C4-2B (cell line): ENCODE data around the gene ERBB4.

Source experiments
- CTCF ChIP-seq: fragments of 450-650 bp; conservative IDR thresholded peaks from 2 replicates; pipeline ENCODE4 v1.5.1; 2017; ENCODE audit warnings: mild to moderate bottlenecking
- ZFX ChIP-seq: fragments of 450-650 bp; IDR thresholded peaks from 2 replicates; pipeline ENCODE4 v1.6.1; 2017

DNA sequence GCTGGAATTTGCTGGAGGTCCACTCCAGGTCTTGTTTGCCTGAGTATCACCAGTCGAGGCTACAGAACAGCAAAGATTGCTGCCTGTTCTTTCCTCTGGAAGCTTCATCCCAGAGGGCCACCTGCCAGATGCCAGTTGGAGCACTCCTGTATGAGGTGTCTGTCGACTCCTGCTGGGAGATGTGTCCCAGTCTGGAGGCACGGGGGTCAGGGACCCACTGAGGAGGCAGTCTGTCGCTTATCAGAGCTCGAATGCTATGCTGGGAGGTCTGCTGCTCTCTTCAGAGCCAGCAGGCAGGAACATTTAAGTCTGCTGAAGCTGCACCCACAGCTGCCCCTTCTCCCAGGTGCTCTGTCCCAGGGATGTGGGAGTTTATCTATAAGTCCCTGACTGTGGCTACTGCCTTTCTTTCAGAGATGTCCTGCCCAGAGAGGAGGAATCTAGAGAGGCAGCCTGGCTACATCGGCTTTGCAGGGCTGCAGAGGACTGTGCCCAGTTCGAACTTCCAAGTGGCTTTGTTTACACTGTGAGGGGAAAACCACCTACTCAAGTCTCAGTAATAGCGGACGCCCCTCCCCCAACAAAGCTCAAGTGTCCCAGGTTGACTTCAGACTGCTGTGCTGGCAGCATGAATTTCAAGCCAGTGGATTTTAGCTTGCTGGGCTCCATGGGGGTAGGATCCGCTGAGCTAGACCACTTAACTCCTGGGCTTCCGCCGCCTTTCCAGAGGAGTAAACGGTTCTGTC, 301.1 kb downstream of the ERBB4 start:
- no peak for TF ChIP-seq CTCF
- no peak for TF ChIP-seq ZFX
